GM23338 (cell line): ENCODE measurements around the gene DIP2C. TPM values are rescaled to one million over a fixed set of nuclear protein-coding genes. Genes with fewer than 3 reads are reported as not detected.

Experiments
- ATAC-seq: fragments of 200-7000 bp; cut with Tn5 transposase; 3 replicates; pipeline ENCODE4 v1.9.1; 2020
- DNase-seq: peaks from one replicate; pipeline ENCODE4 v3.0.0-alpha.2; 2015; ENCODE audit warnings: low spot score
- H2AFZ ChIP-seq: fragments of 200-600 bp; sonication (generic); 2 replicates; pipeline ENCODE4 v1.8.0; 2016; ENCODE audit warnings: antibody characterized with exemption, mild to moderate bottlenecking, moderate library complexity
- H3F3A ChIP-seq: fragments of 200-600 bp; sonication (generic); replicated peaks from 2 replicates; pipeline ENCODE4 v1.8.0; 2017; ENCODE audit warnings: antibody characterized with exemption, mixed run types, low read depth
- H3K27ac ChIP-seq: fragments of 200-600 bp; sonication (generic); 2 replicates; pipeline ENCODE4 v1.6.1; 2016; ENCODE audit warnings: low read depth
- H3K27me3 ChIP-seq: fragments of 200-600 bp; sonication (generic); 2 replicates; pipeline ENCODE4 v1.8.0; 2016; ENCODE audit warnings: mild to moderate bottlenecking, mixed run types, moderate library complexity; ENCODE audit not compliant: insufficient read depth
- H3K36me3 ChIP-seq: fragments of 200-600 bp; sonication (generic); 2 replicates; pipeline ENCODE4 v1.8.0; 2016; ENCODE audit warnings: mild to moderate bottlenecking; ENCODE audit not compliant: insufficient read depth
- H3K4me1 ChIP-seq: fragments of 200-600 bp; sonication (generic); 2 replicates; pipeline ENCODE4 v1.8.0; 2016; ENCODE audit warnings: mild to moderate bottlenecking, moderate library complexity; ENCODE audit not compliant: insufficient read depth
- H3K4me2 ChIP-seq: fragments of 200-600 bp; sonication (generic); 2 replicates; pipeline ENCODE4 v1.7.1; 2017; ENCODE audit warnings: mixed run types
- H3K4me3 ChIP-seq: fragments of 200-600 bp; sonication (generic); 2 replicates; pipeline ENCODE4 v1.6.1; 2016; ENCODE audit warnings: mixed run types
- H3K79me2 ChIP-seq: fragments of 200-600 bp; sonication (generic); replicated peaks from 2 replicates; pipeline ENCODE4 v1.8.0; 2017; ENCODE audit warnings: mild to moderate bottlenecking; ENCODE audit not compliant: insufficient read depth
- H3K9me2 ChIP-seq: fragments of 200-600 bp; sonication (generic); 2 replicates; pipeline ENCODE4 v1.8.0; 2017; ENCODE audit not compliant: insufficient read depth
- H4K20me1 ChIP-seq: fragments of 200-600 bp; sonication (generic); replicated peaks from 2 replicates; pipeline ENCODE4 v1.8.0; 2017; ENCODE audit warnings: mild to moderate bottlenecking; ENCODE audit not compliant: insufficient read depth
- H3K27ac Mint-ChIP-seq: 2 replicates; pipeline ENCODE4 v1.8.0; 2020; ENCODE audit warnings: inconsistent platforms, mild to moderate bottlenecking, moderate library complexity, mixed read lengths
- H3K27me3 Mint-ChIP-seq: 3 replicates; pipeline ENCODE4 v1.8.0; 2022; ENCODE audit warnings: low read depth, mild to moderate bottlenecking, moderate library complexity, mixed read lengths, inconsistent platforms; ENCODE audit not compliant: insufficient read depth, poor library complexity
- H3K36me3 Mint-ChIP-seq: 3 replicates; pipeline ENCODE4 v1.8.0; 2021; ENCODE audit warnings: low read depth, mild to moderate bottlenecking, inconsistent platforms, moderate library complexity, mixed read lengths
- H3K4me1 Mint-ChIP-seq: 3 replicates; pipeline ENCODE4 v1.8.0; 2020; ENCODE audit warnings: mild to moderate bottlenecking, inconsistent platforms, mixed read lengths
- H3K4me3 Mint-ChIP-seq: 3 replicates; pipeline ENCODE4 v1.8.0; 2021; ENCODE audit warnings: moderate library complexity, mild to moderate bottlenecking, inconsistent platforms, mixed read lengths
- H3K9me3 Mint-ChIP-seq: 3 replicates; pipeline ENCODE4 v1.8.0; 2020; ENCODE audit warnings: moderate library complexity, mild to moderate bottlenecking, inconsistent platforms, mixed read lengths
- CREB1 ChIP-seq: fragments of 250-450 bp; sonication (Bioruptor Pico); IDR thresholded peaks from 2 replicates; pipeline ENCODE4 v1.5.0; 2020; ENCODE audit warnings: low read depth, mild to moderate bottlenecking, moderate library complexity
- CTCF ChIP-seq, 2 experiments: fragments of 200-600 bp in 1 of 2; sonication (generic) in 1 of 2; conservative IDR thresholded peaks; 2 replicates each; pipeline versions ENCODE4 v1.5.1 to v1.6.1; 2016 to 2017; ENCODE audit warnings: antibody characterized with exemption in 2 of 2, low read depth in 2 of 2, mild to moderate bottlenecking in 2 of 2, moderate library complexity in 1 of 2
- EZH2 ChIP-seq: fragments of 200-600 bp; sonication (generic); IDR thresholded peaks from one replicate; pipeline ENCODE4 v1.8.0; 2017; ENCODE audit warnings: antibody characterized with exemption, mild to moderate bottlenecking, low read depth; ENCODE audit not compliant: unreplicated experiment
- EZH2phosphoT487 ChIP-seq: fragments of 200-600 bp; sonication (generic); IDR thresholded peaks from one replicate; pipeline ENCODE4 v1.8.1; 2018; ENCODE audit warnings: antibody characterized with exemption; ENCODE audit not compliant: unreplicated experiment
- JUNB ChIP-seq: IDR thresholded peaks from one replicate; pipeline ENCODE4 v1.6.1; 2016; ENCODE audit warnings: antibody characterized with exemption; ENCODE audit not compliant: unreplicated experiment
- NANOG ChIP-seq: IDR thresholded peaks from 2 replicates; pipeline ENCODE4 v1.6.1; 2016; ENCODE audit warnings: antibody characterized with exemption, borderline replicate concordance
- POLR2AphosphoS5 ChIP-seq: IDR thresholded peaks from 2 replicates; pipeline ENCODE4 v1.6.1; 2016; ENCODE audit warnings: antibody characterized with exemption, low read depth
- REST ChIP-seq: IDR thresholded peaks from one replicate; pipeline ENCODE4 v1.6.1; 2018; ENCODE audit warnings: antibody characterized with exemption; ENCODE audit not compliant: unreplicated experiment
- STAT1 ChIP-seq: IDR thresholded peaks from one replicate; pipeline ENCODE4 v1.6.1; 2016; ENCODE audit warnings: antibody characterized with exemption; ENCODE audit not compliant: unreplicated experiment
- ZNF114 ChIP-seq: fragments of 250-450 bp; sonication (Bioruptor Pico); IDR thresholded peaks from 2 replicates; pipeline ENCODE4 v1.5.0; 2020; ENCODE audit warnings: mild to moderate bottlenecking, moderate library complexity
- ZNF331 ChIP-seq: fragments of 250-450 bp; sonication (Bioruptor Pico); IDR thresholded peaks from 2 replicates; pipeline ENCODE4 v1.5.0; 2020; ENCODE audit warnings: low read depth, mild to moderate bottlenecking, moderate library complexity
- ZNF462 ChIP-seq: fragments of 250-450 bp; sonication (Bioruptor Pico); IDR thresholded peaks from 2 replicates; pipeline ENCODE4 v1.5.0; 2020; ENCODE audit warnings: mild to moderate bottlenecking, moderate library complexity
- polyA plus RNA-seq: library from polyadenylated mRNA; unstranded; fragments of >200 nt; fragmentation: Nextera tagmentation; extraction: Ambion mirVana; gene quantifications from 2 replicates; pipeline ENCODE4 v1.2.1, GENCODE V29; 2016
- total RNA-seq: library from RNA; depleted of rRNA; stranded (reverse); fragments of >200 nt; shearing (Covaris generic); gene quantifications from 2 replicates; pipeline ENCODE4 v1.2.3, GENCODE V29; 2014
- TF ChIP-seq, protein P1 (sequence below): IDR thresholded peaks from 2 replicates; pipeline ENCODE4 v1.6.1; 2016; ENCODE audit warnings: antibody characterized with exemption

The DIP2C gene
- total and polyA plus RNA-seq, 2 experiments from 2014 or later = 5.1 to 7.7 TPM

- H3K4me3 ChIP-seq = no peak overlapping the region
- DNase-seq = no peak
- H3K79me2 ChIP-seq = 0 out of 2 replicates have a peak, but pooled peaks cover 9% of the 10 kb centered on the region
- peaks cover 12% of the 10 kb centered on the region for H3K27me3 Mint-ChIP-seq
- no peak overlapping the region for H3K4me3 Mint-ChIP-seq
- peaks cover 21% of the 10 kb centered on the region for H3K4me1 Mint-ChIP-seq
- H3K27ac ChIP-seq = no peak overlapping the region
- H3K4me2 ChIP-seq = no peak overlapping the region
- H3K9me3 Mint-ChIP-seq = no peaks in the 10 kb centered on the region
- H3K27ac Mint-ChIP-seq = no peak overlapping the region
- TF ChIP-seq CTCF (conservative IDR thresholded peaks at IDR 0.05; ENCODE audit: low read depth in 2 of 2) = no peak
- TF ChIP-seq POLR2AphosphoS5 = no peak
- TF ChIP-seq EZH2phosphoT487 = no peak
- TF ChIP-seq, protein P1, sequence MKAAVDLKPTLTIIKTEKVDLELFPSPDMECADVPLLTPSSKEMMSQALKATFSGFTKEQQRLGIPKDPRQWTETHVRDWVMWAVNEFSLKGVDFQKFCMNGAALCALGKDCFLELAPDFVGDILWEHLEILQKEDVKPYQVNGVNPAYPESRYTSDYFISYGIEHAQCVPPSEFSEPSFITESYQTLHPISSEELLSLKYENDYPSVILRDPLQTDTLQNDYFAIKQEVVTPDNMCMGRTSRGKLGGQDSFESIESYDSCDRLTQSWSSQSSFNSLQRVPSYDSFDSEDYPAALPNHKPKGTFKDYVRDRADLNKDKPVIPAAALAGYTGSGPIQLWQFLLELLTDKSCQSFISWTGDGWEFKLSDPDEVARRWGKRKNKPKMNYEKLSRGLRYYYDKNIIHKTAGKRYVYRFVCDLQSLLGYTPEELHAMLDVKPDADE = no peak
- no peak for TF ChIP-seq ZNF114 (CRISPR knock-in tag)
- no peak for TF ChIP-seq ZNF331
- TF ChIP-seq CREB1 (CRISPR knock-in tag) = no peak
- TF ChIP-seq ZNF462 (CRISPR knock-in tag) = no peak
- TF ChIP-seq EZH2 = no peak
- no peak for TF ChIP-seq NANOG
- TF ChIP-seq JUNB = no peak
- no peak for TF ChIP-seq REST
- TF ChIP-seq STAT1 = no peak
- no peaks in the 10 kb centered on the region for H3K36me3 ChIP-seq
- H2AFZ ChIP-seq = no peak overlapping the region
- no peak for ATAC-seq
- no peaks in the 10 kb centered on the region for H4K20me1 ChIP-seq
- 0 out of 2 replicates have a peak, but pooled peaks cover 3% of the 10 kb centered on the region for H3F3A ChIP-seq
- H3K27me3 ChIP-seq = no peaks in the 10 kb centered on the region
- no peaks in the 10 kb centered on the region for H3K36me3 Mint-ChIP-seq
- H3K4me1 ChIP-seq = peaks cover 11% of the 10 kb centered on the region
- H3K9me2 ChIP-seq = no peaks in the 10 kb centered on the region
Observed at GRCh38 chr10:543131-543530, 146.3 kb downstream of the DIP2C start.
